ENCODE results near the gene PAK1.
"Not testable (repeated sequence)": the region's sequence is repeated elsewhere in the genome, so short reads cannot be mapped to it uniquely, and the experiment has no call there.

Gene PAK1

DNA sequence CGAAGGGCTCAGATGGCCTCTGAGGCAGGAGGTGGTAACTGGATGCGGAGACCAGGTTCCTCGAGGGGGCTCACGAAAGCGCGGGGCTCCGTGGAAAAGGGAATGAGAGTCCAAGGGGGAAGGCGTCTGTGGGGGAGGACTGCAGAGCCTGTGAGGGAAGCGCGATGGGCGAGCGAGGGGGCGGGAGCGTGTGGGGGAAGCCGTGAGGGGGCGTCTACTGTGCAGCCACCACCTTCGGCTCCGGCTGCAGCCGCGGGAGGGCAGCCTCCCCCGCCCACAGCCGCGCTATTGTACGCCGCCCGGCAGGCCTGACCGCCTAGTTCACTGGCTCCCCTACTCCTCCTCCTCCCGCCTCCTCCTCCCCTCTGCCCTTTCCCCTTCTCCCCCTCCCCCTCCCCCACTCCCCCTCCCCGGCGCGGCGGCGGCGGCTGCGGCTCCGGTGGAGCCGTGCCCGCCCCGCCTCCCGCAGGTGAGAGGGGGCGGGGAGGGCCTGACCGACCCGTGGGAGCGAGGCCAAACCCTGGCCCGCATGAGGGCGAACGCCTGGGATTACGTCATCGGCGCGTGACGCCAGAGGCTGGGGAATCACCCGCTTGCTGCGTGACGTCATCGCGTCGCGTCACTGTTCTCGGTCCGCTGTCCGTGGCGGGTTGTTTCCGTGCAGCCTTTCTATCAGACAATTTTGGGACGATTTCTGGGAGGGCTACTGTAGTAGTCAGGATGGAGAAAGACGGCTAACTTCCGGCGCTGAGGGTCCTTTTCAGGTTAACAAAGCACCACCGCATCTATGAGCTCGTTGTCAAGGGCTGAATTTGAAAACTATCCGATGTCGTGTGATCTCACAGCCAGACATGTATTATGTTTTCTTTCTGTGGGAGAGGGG is at the start of gene PAK1:
TSS of gene PAK1 (minus strand) at position 294 of the 883 bp plus-strand sequence. CDS start 81,574 bp downstream, outside the sequence.
- peak; percentile 80 to 82 for DNase-seq (ENCODE audit: low read depth in 2 of 2)

GRCh38 chr11:77522215-77522614 is 48.3 kb upstream of the PAK1 start:
- DNase-seq (ENCODE audit: low read depth in 2 of 2) = no peak

DNA sequence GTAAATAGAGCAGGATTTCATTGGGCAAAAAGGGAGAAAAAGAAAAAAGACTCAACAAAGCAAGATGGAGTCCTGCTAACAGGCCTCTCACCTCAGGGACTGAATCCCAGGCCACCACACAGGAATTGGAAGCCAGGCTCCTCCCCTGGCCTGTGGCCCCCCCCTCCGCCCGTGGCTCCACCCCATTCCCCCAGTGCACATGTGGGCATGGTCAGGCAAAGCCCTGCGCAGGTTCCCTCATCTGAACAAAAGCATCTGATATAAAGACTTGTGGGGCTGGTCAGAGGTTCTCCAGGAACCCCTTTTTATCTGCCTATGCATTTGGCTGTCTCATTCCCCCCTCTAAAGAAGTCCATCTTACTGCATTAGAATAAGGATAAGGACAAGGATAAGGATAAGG is 46.0 kb upstream of the PAK1 start:
- DNase-seq (ENCODE audit: low read depth in 2 of 2) = no peak

GRCh38 chr11:77518471-77518870 is 44.6 kb upstream of the PAK1 start:
- no peak for DNase-seq (ENCODE audit: low read depth in 2 of 2)

DNA sequence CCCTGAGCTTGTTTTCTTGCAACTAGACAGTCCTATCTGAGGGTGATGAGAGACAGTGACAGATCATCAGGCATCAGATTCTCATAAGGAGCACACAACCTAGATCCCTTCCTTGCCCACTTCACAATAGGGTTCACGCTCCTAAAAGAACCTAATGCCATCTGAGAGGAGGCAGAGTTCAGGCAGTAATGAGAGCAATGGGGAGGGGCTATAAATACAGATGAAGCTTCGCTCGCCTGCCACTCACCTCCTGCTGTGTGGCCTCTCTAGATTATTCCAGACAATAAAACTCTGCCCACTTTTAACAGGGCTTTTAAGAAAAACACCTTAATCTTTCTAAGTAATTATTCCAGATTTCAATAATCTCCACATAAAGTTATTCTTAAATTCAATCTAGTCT is 43.9 kb upstream of the PAK1 start:
- no peak for DNase-seq (ENCODE audit: low read depth in 2 of 2)

GRCh38 chr11:77517226-77517625 is 43.3 kb upstream of the PAK1 start:
- DNase-seq (ENCODE audit: low read depth in 2 of 2) = no peak

GRCh38 chr11:77515483-77515882 is 41.6 kb upstream of the PAK1 start:
- no peak for DNase-seq (ENCODE audit: low read depth in 2 of 2)

GRCh38 chr11:77515063-77515462 is 41.2 kb upstream of the PAK1 start:
- DNase-seq (ENCODE audit: low read depth in 2 of 2) = no peak

DNA sequence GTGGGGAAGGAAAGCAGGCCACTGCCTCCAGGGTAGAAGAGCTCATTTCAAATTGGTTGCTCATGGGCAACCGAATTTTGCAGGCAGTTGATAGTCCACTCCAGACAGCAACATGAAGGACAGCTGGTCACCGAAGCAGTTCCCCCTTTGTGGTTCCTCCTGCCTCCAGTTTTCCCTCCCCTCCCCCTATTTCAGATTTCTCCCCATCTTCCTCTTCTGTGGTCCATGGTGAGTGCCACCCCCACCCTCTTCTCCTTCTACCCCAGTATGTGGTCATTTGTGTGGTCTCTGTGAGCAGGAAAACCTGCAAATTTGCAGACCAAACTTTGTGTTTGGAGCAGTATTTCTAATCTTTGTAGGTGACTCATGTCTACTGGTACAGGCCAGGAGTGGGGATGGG is 38.2 kb upstream of the PAK1 start:
- no peak for DNase-seq (ENCODE audit: low read depth in 2 of 2)

- DNase-seq (ENCODE audit: low read depth in 2 of 2) = no peak
Observed at GRCh38 chr11:77510851-77511250, 37.0 kb upstream of the PAK1 start.

- DNase-seq (ENCODE audit: low read depth in 2 of 2) = no peak
Observed at GRCh38 chr11:77510095-77510494, 36.2 kb upstream of the PAK1 start.

DNA sequence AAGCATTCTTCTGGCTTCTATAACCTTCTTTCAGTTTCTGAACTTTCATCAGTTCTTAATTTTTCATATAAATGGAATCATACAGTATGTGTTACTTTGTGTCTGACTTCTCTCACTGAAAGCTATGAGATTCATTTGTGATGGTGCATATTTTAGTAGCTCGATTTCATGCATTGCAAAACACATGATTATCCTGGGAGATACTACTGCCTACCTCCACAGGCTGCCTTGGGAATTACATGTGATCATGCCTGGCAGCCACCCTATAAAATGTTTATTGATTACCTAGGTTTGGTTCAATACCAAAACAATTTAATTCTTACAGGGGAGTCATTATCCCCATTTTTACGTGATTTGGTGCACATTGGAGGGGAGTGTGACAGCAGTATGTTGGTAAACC is 34.1 kb upstream of the PAK1 start:
- DNase-seq (ENCODE audit: low read depth in 2 of 2) = no peak

GRCh38 chr11:77506857-77507256 is 33.0 kb upstream of the PAK1 start:
- no peak for DNase-seq (ENCODE audit: low read depth in 2 of 2)

- DNase-seq (ENCODE audit: low read depth in 2 of 2) = no peak
Observed at GRCh38 chr11:77505956-77506355, 32.1 kb upstream of the PAK1 start.

DNA sequence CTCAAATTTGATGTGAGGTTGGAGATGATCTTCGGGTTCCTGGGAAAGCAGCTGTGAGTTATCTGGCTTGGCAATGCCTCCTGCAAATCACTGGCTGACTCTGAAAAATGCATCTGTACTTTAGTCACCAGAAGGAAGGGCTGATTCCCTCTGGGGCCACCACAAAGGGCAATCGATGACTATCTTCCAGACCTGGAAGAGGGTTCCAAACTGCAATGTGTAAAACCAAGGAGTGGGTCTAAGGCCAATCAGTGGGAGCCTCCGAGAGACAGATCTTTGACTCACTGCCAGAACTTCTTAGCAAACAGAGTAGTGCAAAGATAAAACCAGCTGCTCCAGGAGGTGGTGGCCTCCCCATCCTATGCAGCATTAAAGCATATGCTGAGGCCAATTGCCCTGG is 29.1 kb upstream of the PAK1 start:
- DNase-seq (ENCODE audit: low read depth in 2 of 2) = no peak

- no peak for DNase-seq (ENCODE audit: low read depth in 2 of 2)
Observed at GRCh38 chr11:77502346-77502905, 28.5 kb upstream of the PAK1 start.

GRCh38 chr11:77501758-77502157 is 27.9 kb upstream of the PAK1 start:
- DNase-seq (ENCODE audit: low read depth in 2 of 2) = no peak

DNA sequence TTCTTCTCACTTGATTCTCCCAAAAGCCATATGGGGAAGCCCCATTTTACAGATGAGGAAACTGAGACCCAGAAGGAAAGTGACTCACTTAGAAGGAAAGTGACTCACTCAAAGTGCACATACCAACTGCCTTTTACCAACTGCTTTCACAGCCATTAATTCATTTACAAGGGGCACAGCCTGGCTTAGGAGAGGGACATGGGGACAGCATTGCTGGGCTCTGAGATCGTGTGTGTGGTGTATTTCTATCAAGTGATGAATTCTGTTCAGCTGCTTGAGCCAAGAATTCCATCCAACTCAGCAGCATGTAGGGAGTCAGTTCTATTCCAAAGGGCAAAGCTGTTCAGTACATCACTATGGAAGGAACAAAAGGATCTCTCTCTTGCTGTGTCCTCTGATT is 23.5 kb upstream of the PAK1 start:
- no peak for DNase-seq (ENCODE audit: low read depth in 2 of 2)

- no peak for DNase-seq (ENCODE audit: low read depth in 2 of 2)
Observed at GRCh38 chr11:77495526-77495925, 21.6 kb upstream of the PAK1 start.

DNA sequence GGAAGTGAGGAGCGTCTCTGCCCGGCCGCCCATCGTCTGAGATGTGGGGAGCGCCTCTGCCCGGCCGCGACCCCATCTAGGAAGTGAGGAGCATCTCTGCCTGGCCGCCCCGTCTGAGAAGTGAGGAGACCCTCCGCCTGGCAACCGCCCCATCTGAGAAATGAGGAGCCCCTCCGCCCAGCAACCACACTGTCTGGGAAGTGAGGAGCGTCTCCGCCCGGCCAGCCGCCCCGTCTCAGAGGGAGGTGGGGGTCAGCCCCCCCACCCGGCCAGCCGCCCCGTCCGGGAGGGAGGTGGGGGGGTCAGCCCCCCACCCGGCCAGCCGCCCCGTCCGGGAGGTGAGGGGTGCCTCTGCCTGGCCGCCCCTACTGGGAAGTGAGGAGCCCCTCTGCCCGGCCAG is 16.1 kb upstream of the PAK1 start:
- DNase-seq (ENCODE audit: low read depth in 2 of 2) = not testable (repeated sequence)

GRCh38 chr11:77487790-77488189 is 13.9 kb upstream of the PAK1 start:
- DNase-seq (ENCODE audit: low read depth in 2 of 2) = no peak

GRCh38 chr11:77479746-77480352 is 6.0 kb upstream of the PAK1 start:
- no peak for DNase-seq (ENCODE audit: low read depth in 2 of 2)

DNA sequence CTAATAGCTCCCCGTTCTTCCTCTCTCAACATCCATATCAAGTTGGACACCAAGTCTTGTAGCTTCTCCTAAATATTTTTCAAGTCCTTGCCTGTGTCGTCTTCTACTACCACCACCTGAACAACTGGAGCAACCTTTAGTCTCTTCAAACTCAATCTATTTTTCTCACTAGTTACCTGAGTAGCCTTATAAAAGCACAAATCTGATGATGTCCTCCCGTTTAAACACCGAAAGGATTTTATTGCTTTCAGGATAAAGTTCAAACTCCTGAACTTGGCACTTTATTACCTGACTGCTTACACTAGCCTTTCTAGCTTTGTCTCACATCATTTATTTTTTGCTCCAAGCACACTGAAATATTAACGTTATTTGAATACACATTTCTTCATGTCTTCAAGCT is 1.3 kb upstream of the PAK1 start:
- no peak for DNase-seq (ENCODE audit: low read depth in 2 of 2)

Data from activated CD8-positive, alpha-beta memory T cell treated with anti-CD3 and anti-CD28 coated beads for 4 hours (primary cell).